WTC11 (cell line): ENCODE results near the gene OSGEPL1. TPM values are rescaled to one million over a fixed set of nuclear protein-coding genes. Genes with fewer than 3 reads are reported as not detected.

Source experiments
- ATAC-seq: fragments of 200-7000 bp; cut with Tn5 transposase; 2 replicates; pipeline ENCODE4 v1.10.0; 2021; ENCODE audit warnings: mild to moderate bottlenecking, moderate library complexity
- CTCF ChIA-PET: fragments of 300-600 bp; sonication (Branson Sonifier 250); formaldehyde crosslinking; loops from one replicate; lab custom pipeline; 2021; ENCODE audit warnings: antibody characterized with exemption; lab: Charles Lee
- POLR2A ChIA-PET: fragments of 350-600 bp; sonication (Branson Sonifier 250); formaldehyde crosslinking; loops from one replicate; lab custom pipeline; 2021; ENCODE audit warnings: antibody characterized with exemption; lab: Charles Lee
- DNase-seq: peaks from one replicate; pipeline ENCODE4 v3.0.0; 2021; ENCODE audit warnings: low spot score
- H3K27ac Mint-ChIP-seq: 2 replicates; pipeline ENCODE4 v1.8.0; 2021; ENCODE audit warnings: mixed read lengths
- H3K27me3 Mint-ChIP-seq: 2 replicates; pipeline ENCODE4 v1.8.0; 2021; ENCODE audit warnings: low read depth, mild to moderate bottlenecking, moderate library complexity, mixed read lengths
- H3K36me3 Mint-ChIP-seq: 2 replicates; pipeline ENCODE4 v1.8.0; 2021; ENCODE audit warnings: mixed read lengths
- H3K4me1 Mint-ChIP-seq: 2 replicates; pipeline ENCODE4 v1.8.0; 2022; ENCODE audit warnings: mixed read lengths
- H3K4me3 Mint-ChIP-seq: 2 replicates; pipeline ENCODE4 v1.8.0; 2021; ENCODE audit warnings: mild to moderate bottlenecking, moderate library complexity, mixed read lengths
- H3K9me3 Mint-ChIP-seq: 2 replicates; pipeline ENCODE4 v1.8.0; 2021; ENCODE audit warnings: mixed read lengths
- CBFB ChIP-seq: sonication (generic); formaldehyde crosslinking; IDR thresholded peaks from 2 replicates; pipeline ENCODE4 v1.8.1; 2022; ENCODE audit warnings: mild to moderate bottlenecking, low read depth, missing genetic modification reagents
- CREM ChIP-seq: sonication (generic); formaldehyde crosslinking; IDR thresholded peaks from 2 replicates; pipeline ENCODE4 v1.8.1; 2022; ENCODE audit warnings: mild to moderate bottlenecking, missing genetic modification reagents, moderate library complexity
- CTCF ChIP-seq: fragments of 200-600 bp; IDR thresholded peaks from 2 replicates; pipeline ENCODE4 v1.8.0; 2022; ENCODE audit warnings: antibody characterized with exemption
- FOXK1 ChIP-seq: sonication (generic); formaldehyde crosslinking; IDR thresholded peaks from 2 replicates; pipeline ENCODE4 v1.8.0; 2022; ENCODE audit warnings: mild to moderate bottlenecking, moderate library complexity, missing genetic modification reagents
- GABPB1 ChIP-seq: sonication (generic); formaldehyde crosslinking; IDR thresholded peaks from 2 replicates; pipeline ENCODE4 v1.8.1; 2023; ENCODE audit warnings: mild to moderate bottlenecking, missing genetic modification reagents
- MYBL2 ChIP-seq: sonication (generic); formaldehyde crosslinking; IDR thresholded peaks from 2 replicates; pipeline ENCODE4 v1.8.1; 2023; ENCODE audit warnings: mild to moderate bottlenecking, moderate library complexity, missing genetic modification reagents
- NFYB ChIP-seq: sonication (generic); formaldehyde crosslinking; conservative IDR thresholded peaks from 2 replicates; pipeline ENCODE4 v1.8.0; 2022; ENCODE audit warnings: low read depth, missing genetic modification reagents
- RORB ChIP-seq: fragments of 250-450 bp; sonication (Bioruptor Pico); IDR thresholded peaks from 2 replicates; pipeline ENCODE4 v1.9.0; 2021; ENCODE audit warnings: mild to moderate bottlenecking
- TCF7 ChIP-seq: sonication (generic); formaldehyde crosslinking; IDR thresholded peaks from 2 replicates; pipeline ENCODE4 v1.8.0; 2022; ENCODE audit warnings: mild to moderate bottlenecking, low read depth, missing genetic modification reagents, moderate library complexity
- TEAD1 ChIP-seq: sonication (generic); formaldehyde crosslinking; IDR thresholded peaks from 2 replicates; pipeline ENCODE4 v1.8.0; 2022; ENCODE audit warnings: mild to moderate bottlenecking, missing genetic modification reagents
- ZMAT4 ChIP-seq: fragments of 250-450 bp; sonication (Bioruptor Pico); IDR thresholded peaks from 2 replicates; pipeline ENCODE4 v1.9.0; 2021; ENCODE audit warnings: mild to moderate bottlenecking
- ZNF121 ChIP-seq: sonication (generic); formaldehyde crosslinking; IDR thresholded peaks from 2 replicates; pipeline ENCODE4 v1.8.0; 2023; ENCODE audit warnings: missing genetic modification reagents
- ZNF317 ChIP-seq: sonication (generic); formaldehyde crosslinking; IDR thresholded peaks from 2 replicates; pipeline ENCODE4 v1.8.1; 2023; ENCODE audit warnings: low read depth, mild to moderate bottlenecking, moderate library complexity, missing genetic modification reagents, borderline replicate concordance
- total RNA-seq: library from RNA; stranded (reverse); gene quantifications from 3 replicates; pipeline ENCODE4 v1.2.3, GENCODE V29; 2021
- TF ChIP-seq, protein P1 (sequence below): fragments of 250-450 bp; sonication (Bioruptor Pico); IDR thresholded peaks from 2 replicates; pipeline ENCODE4 v1.8.0; 2021; ENCODE audit warnings: mild to moderate bottlenecking
- TF ChIP-seq, protein P2 (sequence below): sonication (generic); formaldehyde crosslinking; IDR thresholded peaks from 2 replicates; pipeline ENCODE4 v1.8.1; 2023; ENCODE audit warnings: mild to moderate bottlenecking, missing genetic modification reagents, moderate library complexity
- TF ChIP-seq, protein P3 (sequence below): sonication (generic); formaldehyde crosslinking; conservative IDR thresholded peaks from 2 replicates; pipeline ENCODE4 v1.8.1; 2023; ENCODE audit warnings: mild to moderate bottlenecking, low read depth, missing genetic modification reagents, moderate library complexity

OSGEPL1 gene
- total RNA-seq, 1 experiment from 2014 or later: 15.2 TPM

GRCh38 chr2:189702071-189702470 is 60.5 kb downstream of the OSGEPL1 start (continued):
- no peak for TF ChIP-seq CBFB (CRISPR knock-in tag)
- no peak for TF ChIP-seq CREM (CRISPR knock-in tag)
- TF ChIP-seq, all 79 proteins: peak for 0

GRCh38 chr2:189700681-189701080 is 61.9 kb downstream of the OSGEPL1 start:
- DNase-seq (no peak), ATAC-seq (no peak)
- POLR2A ChIA-PET: no interaction called here
- H3K4me1 Mint-ChIP-seq: peaks cover 5% of the 10 kb centered on the region
- no peak overlapping the region for H3K4me3 Mint-ChIP-seq
- CTCF ChIA-PET: no interaction called here
- H3K36me3 Mint-ChIP-seq: no peaks in the 10 kb centered on the region
- H3K9me3 Mint-ChIP-seq: peaks cover 3% of the 10 kb centered on the region; the same call in 1 of the 2 replicates
- H3K27me3 Mint-ChIP-seq: no peaks in the 10 kb centered on the region
- no peak for TF ChIP-seq CBFB (CRISPR knock-in tag)
- no peak for TF ChIP-seq RORB (CRISPR knock-in tag)
- TF ChIP-seq, protein P1, sequence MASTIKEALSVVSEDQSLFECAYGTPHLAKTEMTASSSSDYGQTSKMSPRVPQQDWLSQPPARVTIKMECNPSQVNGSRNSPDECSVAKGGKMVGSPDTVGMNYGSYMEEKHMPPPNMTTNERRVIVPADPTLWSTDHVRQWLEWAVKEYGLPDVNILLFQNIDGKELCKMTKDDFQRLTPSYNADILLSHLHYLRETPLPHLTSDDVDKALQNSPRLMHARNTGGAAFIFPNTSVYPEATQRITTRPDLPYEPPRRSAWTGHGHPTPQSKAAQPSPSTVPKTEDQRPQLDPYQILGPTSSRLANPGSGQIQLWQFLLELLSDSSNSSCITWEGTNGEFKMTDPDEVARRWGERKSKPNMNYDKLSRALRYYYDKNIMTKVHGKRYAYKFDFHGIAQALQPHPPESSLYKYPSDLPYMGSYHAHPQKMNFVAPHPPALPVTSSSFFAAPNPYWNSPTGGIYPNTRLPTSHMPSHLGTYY (CRISPR knock-in tag): no peak
- TF ChIP-seq ZMAT4 (CRISPR knock-in tag): no peak
- TF ChIP-seq CREM (CRISPR knock-in tag): no peak
- no peak for TF ChIP-seq TEAD1 (CRISPR knock-in tag)
- TF ChIP-seq NFYB (CRISPR knock-in tag): no peak
- TF ChIP-seq, protein P2, sequence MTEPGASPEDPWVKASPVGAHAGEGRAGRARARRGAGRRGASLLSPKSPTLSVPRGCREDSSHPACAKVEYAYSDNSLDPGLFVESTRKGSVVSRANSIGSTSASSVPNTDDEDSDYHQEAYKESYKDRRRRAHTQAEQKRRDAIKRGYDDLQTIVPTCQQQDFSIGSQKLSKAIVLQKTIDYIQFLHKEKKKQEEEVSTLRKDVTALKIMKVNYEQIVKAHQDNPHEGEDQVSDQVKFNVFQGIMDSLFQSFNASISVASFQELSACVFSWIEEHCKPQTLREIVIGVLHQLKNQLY (CRISPR knock-in tag): no peak
- no peak for TF ChIP-seq MYBL2 (CRISPR knock-in tag)
- TF ChIP-seq ZNF317 (CRISPR knock-in tag): no peak
- TF ChIP-seq TCF7 (CRISPR knock-in tag): no peak
- no peak overlapping the region for H3K27ac Mint-ChIP-seq

DNA sequence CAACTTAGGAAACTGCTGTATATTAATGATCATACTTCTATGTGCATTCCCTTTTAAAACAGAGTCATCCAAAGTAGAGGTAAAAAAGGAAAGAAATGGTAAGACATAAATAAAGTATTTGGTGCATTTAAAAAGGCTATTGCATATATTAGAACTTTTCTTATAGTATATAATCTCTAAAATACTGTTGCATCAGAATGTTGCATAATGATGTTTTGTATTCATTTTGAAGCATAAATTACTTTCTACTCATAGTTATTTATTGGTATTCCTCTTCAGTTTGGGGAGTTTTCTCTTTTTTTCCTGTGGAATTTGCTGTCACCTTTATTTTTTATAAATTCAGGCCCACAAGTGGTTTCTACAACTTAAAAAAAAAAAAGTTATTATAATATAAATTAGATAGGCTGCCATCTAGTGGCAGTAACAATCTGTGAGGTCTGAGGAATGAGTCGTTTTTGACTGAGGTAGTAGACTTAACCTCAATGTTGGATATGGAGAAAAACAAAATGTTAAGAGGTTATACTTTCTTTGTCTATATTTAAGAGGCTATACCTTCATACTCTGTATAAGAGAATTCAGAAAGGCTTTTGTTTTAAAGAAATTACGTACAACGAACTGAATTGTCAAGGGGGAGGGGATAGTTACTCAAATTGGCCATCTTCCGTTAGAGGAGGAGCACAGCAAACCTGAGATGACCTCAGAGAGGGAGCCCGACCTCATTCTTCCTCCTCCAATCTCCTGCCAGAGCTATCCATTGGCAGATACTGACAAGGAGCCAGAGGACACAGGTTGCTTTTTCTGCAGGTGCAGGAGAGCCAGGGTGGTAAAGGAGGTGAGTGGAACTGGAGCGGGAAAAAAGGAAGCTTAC is 64.3 kb downstream of the OSGEPL1 start:
- ATAC-seq: peak; percentile 99
- TF ChIP-seq, protein P3, sequence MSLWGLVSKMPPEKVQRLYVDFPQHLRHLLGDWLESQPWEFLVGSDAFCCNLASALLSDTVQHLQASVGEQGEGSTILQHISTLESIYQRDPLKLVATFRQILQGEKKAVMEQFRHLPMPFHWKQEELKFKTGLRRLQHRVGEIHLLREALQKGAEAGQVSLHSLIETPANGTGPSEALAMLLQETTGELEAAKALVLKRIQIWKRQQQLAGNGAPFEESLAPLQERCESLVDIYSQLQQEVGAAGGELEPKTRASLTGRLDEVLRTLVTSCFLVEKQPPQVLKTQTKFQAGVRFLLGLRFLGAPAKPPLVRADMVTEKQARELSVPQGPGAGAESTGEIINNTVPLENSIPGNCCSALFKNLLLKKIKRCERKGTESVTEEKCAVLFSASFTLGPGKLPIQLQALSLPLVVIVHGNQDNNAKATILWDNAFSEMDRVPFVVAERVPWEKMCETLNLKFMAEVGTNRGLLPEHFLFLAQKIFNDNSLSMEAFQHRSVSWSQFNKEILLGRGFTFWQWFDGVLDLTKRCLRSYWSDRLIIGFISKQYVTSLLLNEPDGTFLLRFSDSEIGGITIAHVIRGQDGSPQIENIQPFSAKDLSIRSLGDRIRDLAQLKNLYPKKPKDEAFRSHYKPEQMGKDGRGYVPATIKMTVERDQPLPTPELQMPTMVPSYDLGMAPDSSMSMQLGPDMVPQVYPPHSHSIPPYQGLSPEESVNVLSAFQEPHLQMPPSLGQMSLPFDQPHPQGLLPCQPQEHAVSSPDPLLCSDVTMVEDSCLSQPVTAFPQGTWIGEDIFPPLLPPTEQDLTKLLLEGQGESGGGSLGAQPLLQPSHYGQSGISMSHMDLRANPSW (CRISPR knock-in tag): no peak
- no peak for TF ChIP-seq FOXK1
- TF ChIP-seq CTCF: peak; percentile 12; the same call in 1 of the 2 replicates
- no peak for TF ChIP-seq ZNF121 (CRISPR knock-in tag)
- no peak for TF ChIP-seq GABPB1 (CRISPR knock-in tag)
- H3K4me3 Mint-ChIP-seq: peak overlapping the region; percentile 70
- CTCF ChIA-PET: interaction anchor here (0.7 to 1.1 kb wide), 6 partner anchors 12 to 65 kb away, joined by 3 to 6 read pairs (median 5); partner anchors contain the start of genes ANKAR and OSGEPL1
- POLR2A ChIA-PET: interaction anchor here (1.1 to 1.2 kb wide), 2 partner anchors 12 to 37 kb away, joined by 3 read pairs; partner anchors contain the start of gene ASNSD1
- H3K4me1 Mint-ChIP-seq: peaks cover 5% of the 10 kb centered on the region
- peaks cover 3% of the 10 kb centered on the region; the same call in 1 of the 2 replicates for H3K9me3 Mint-ChIP-seq
- H3K36me3 Mint-ChIP-seq: no peaks in the 10 kb centered on the region
- no peaks in the 10 kb centered on the region for H3K27me3 Mint-ChIP-seq
- peak overlapping the region; percentile 97 for H3K27ac Mint-ChIP-seq
- peak; percentile 40 for DNase-seq

Other genes with a start within 250 kb of the OSGEPL1 start
- 0.53 to 0.76 TPM (median 0.57 TPM) in 3 replicates for gene SLC40A1, start 182.0 kb downstream of the OSGEPL1 start, total RNA-seq
- 30.5 to 34.7 TPM (median 33.3 TPM) in 3 replicates for gene ASNSD1, start 101.3 kb downstream of the OSGEPL1 start, total RNA-seq
- gene ANKAR, start 88.1 kb downstream of the OSGEPL1 start, total RNA-seq: 1.3 to 2.9 TPM (median 1.6 TPM) in 3 replicates
- gene ORMDL1, start 21.5 kb upstream of the OSGEPL1 start, total RNA-seq: 38.4 to 40.1 TPM (median 39.9 TPM) in 3 replicates
- 49.8 to 74.5 TPM (median 69.5 TPM) in 3 replicates for gene PMS1, start 21.7 kb upstream of the OSGEPL1 start, total RNA-seq